Neural progenitor cell (in vitro differentiated cells): ENCODE measurements around the gene PTPRK. TPM values are rescaled to one million over a fixed set of nuclear protein-coding genes. Genes with fewer than 3 reads are reported as not detected.

Experiments
- DNase-seq: peaks from one replicate; pipeline ENCODE4 v3.0.0-alpha.2; 2016; ENCODE audit warnings: low spot score
- H2AFZ ChIP-seq: fragments of 200-600 bp; sonication (generic); replicated peaks from 2 replicates; pipeline ENCODE4 v1.6.1; 2016; ENCODE audit warnings: antibody characterized with exemption
- H3F3A ChIP-seq: fragments of 200-600 bp; sonication (generic); 2 replicates; pipeline ENCODE4 v1.6.1; 2016; ENCODE audit warnings: antibody characterized with exemption, low read depth
- H3K27ac ChIP-seq: fragments of 200-600 bp; sonication (generic); 2 replicates; pipeline ENCODE4 v1.5.1; 2016; ENCODE audit warnings: mild to moderate bottlenecking
- H3K27me3 ChIP-seq: fragments of 200-600 bp; sonication (generic); 2 replicates; pipeline ENCODE4 v1.6.1; 2016; ENCODE audit warnings: mild to moderate bottlenecking, moderate library complexity
- H3K36me3 ChIP-seq: fragments of 200-600 bp; sonication (generic); 2 replicates; pipeline ENCODE4 v1.5.1; 2016
- H3K4me1 ChIP-seq: fragments of 200-600 bp; sonication (generic); 2 replicates; pipeline ENCODE4 v1.6.1; 2016; ENCODE audit warnings: mixed run types
- H3K4me2 ChIP-seq: fragments of 200-600 bp; sonication (generic); 2 replicates; pipeline ENCODE4 v1.6.1; 2016
- H3K4me3 ChIP-seq: fragments of 200-600 bp; sonication (generic); 2 replicates; pipeline ENCODE4 v1.5.1; 2016
- H3K79me2 ChIP-seq: fragments of 200-600 bp; sonication (generic); 2 replicates; pipeline ENCODE4 v1.6.1; 2016; ENCODE audit warnings: low read depth
- H3K9ac ChIP-seq: fragments of 200-600 bp; sonication (generic); 2 replicates; pipeline ENCODE4 v1.6.1; 2016
- H3K9me3 ChIP-seq: fragments of 200-600 bp; sonication (generic); 2 replicates; pipeline ENCODE4 v1.5.1; 2016; ENCODE audit warnings: low read depth
- H4K20me1 ChIP-seq: fragments of 200-600 bp; sonication (generic); 2 replicates; pipeline ENCODE4 v1.6.1; 2016; ENCODE audit warnings: low read depth
- H3K27ac Mint-ChIP-seq: 3 replicates; pipeline ENCODE4 v1.8.0; 2021; ENCODE audit warnings: mixed read lengths
- H3K27me3 Mint-ChIP-seq: 2 replicates; pipeline ENCODE4 v1.8.0; 2022; ENCODE audit warnings: low read depth, mild to moderate bottlenecking, inconsistent platforms, moderate library complexity, mixed read lengths; ENCODE audit not compliant: insufficient read depth
- H3K36me3 Mint-ChIP-seq: 3 replicates; pipeline ENCODE4 v1.8.0; 2021; ENCODE audit warnings: mixed read lengths
- H3K4me1 Mint-ChIP-seq: 3 replicates; pipeline ENCODE4 v1.8.0; 2021; ENCODE audit warnings: mixed read lengths
- H3K4me3 Mint-ChIP-seq: 3 replicates; pipeline ENCODE4 v1.8.0; 2021; ENCODE audit warnings: mild to moderate bottlenecking, moderate library complexity, mixed read lengths
- H3K9me3 Mint-ChIP-seq: 3 replicates; pipeline ENCODE4 v1.8.0; 2020; ENCODE audit warnings: mixed read lengths
- CTCF ChIP-seq: fragments of 200-600 bp; sonication (generic); IDR thresholded peaks from 2 replicates; pipeline ENCODE4 v1.5.1; 2017; ENCODE audit warnings: antibody characterized with exemption, mild to moderate bottlenecking
- EZH2 ChIP-seq: fragments of 200-600 bp; sonication (generic); IDR thresholded peaks from 2 replicates; pipeline ENCODE4 v1.6.1; 2017; ENCODE audit warnings: antibody characterized with exemption, mild to moderate bottlenecking, moderate library complexity
- EZH2phosphoT487 ChIP-seq: fragments of 200-600 bp; sonication (generic); IDR thresholded peaks from 2 replicates; pipeline ENCODE4 v1.6.1; 2017; ENCODE audit warnings: antibody characterized with exemption
- total RNA-seq: library from RNA; depleted of rRNA; stranded (reverse); fragments of >200 nt; gene quantifications from 2 replicates; pipeline ENCODE4 v1.2.3, GENCODE V29; 2015; ENCODE audit warnings: low replicate concordance

PTPRK gene
- total RNA-seq, 1 donor from 2014 or later: 35.0 TPM

GRCh38 chr6:128036808-128037570, 483.4 kb downstream of the PTPRK start:
- no peak overlapping the region for H3K27ac ChIP-seq
- H3K9ac ChIP-seq: no peak overlapping the region
- Mint-ChIP-seq H3K9me3 (no peaks in the 10 kb centered on the region), H3K27me3 (no peaks in the 10 kb centered on the region), H3K27ac (no peak overlapping the region), H3K4me1 (no peaks in the 10 kb centered on the region), H3K36me3 (peaks cover 2% of the 10 kb centered on the region), H3K4me3 (no peak overlapping the region)
- H3K27me3 ChIP-seq: no peaks in the 10 kb centered on the region
- H3K9me3 ChIP-seq: no peaks in the 10 kb centered on the region
- no peaks in the 10 kb centered on the region for H3K36me3 ChIP-seq
- DNase-seq: no peak
- no peak overlapping the region for H2AFZ ChIP-seq
- H3K4me3 ChIP-seq: no peak overlapping the region
- H4K20me1 ChIP-seq: no peaks in the 10 kb centered on the region
- no peaks in the 10 kb centered on the region for H3K79me2 ChIP-seq
- TF ChIP-seq EZH2 (no peak), CTCF (no peak), EZH2phosphoT487 (no peak)
- no peak overlapping the region for H3K4me2 ChIP-seq
- no peaks in the 10 kb centered on the region for H3F3A ChIP-seq
- no peaks in the 10 kb centered on the region for H3K4me1 ChIP-seq

- H3K9me3 Mint-ChIP-seq: no peaks in the 10 kb centered on the region
- no peak for DNase-seq
- no peak overlapping the region for H3K27ac Mint-ChIP-seq
- Histone ChIP-seq H4K20me1 (no peaks in the 10 kb centered on the region), H3K4me2 (no peak overlapping the region), H3K27me3 (no peaks in the 10 kb centered on the region), H3K4me3 (no peak overlapping the region), H3K27ac (no peak overlapping the region), H3K79me2 (no peaks in the 10 kb centered on the region), H2AFZ (no peak overlapping the region), H3K9ac (no peak overlapping the region), H3F3A (no peaks in the 10 kb centered on the region), H3K4me1 (no peaks in the 10 kb centered on the region), H3K9me3 (no peaks in the 10 kb centered on the region), H3K36me3 (no peaks in the 10 kb centered on the region)
- peaks cover 8% of the 10 kb centered on the region for H3K4me1 Mint-ChIP-seq
- TF ChIP-seq EZH2phosphoT487 (no peak), EZH2 (no peak), CTCF (no peak)
- no peak overlapping the region for H3K4me3 Mint-ChIP-seq
- peaks cover 2% of the 10 kb centered on the region for H3K36me3 Mint-ChIP-seq
- no peaks in the 10 kb centered on the region for H3K27me3 Mint-ChIP-seq
Observed at GRCh38 chr6:128033156-128033555, 487.2 kb downstream of the PTPRK start.

GRCh38 chr6:128032042-128032441, 488.4 kb downstream of the PTPRK start:
- no peak for DNase-seq
- no peak overlapping the region for H2AFZ ChIP-seq
- no peaks in the 10 kb centered on the region for H3K36me3 ChIP-seq
- no peaks in the 10 kb centered on the region for H3K9me3 ChIP-seq
- H3K4me3 Mint-ChIP-seq: no peak overlapping the region
- H3K4me1 ChIP-seq: no peaks in the 10 kb centered on the region
- no peaks in the 10 kb centered on the region for H3K27me3 ChIP-seq
- TF ChIP-seq CTCF: no peak
- no peak for TF ChIP-seq EZH2phosphoT487
- no peak for TF ChIP-seq EZH2
- H3K36me3 Mint-ChIP-seq: peaks cover 2% of the 10 kb centered on the region
- H3K4me2 ChIP-seq: no peak overlapping the region
- no peak overlapping the region for H3K27ac Mint-ChIP-seq
- H3K9ac ChIP-seq: no peak overlapping the region
- no peaks in the 10 kb centered on the region for H4K20me1 ChIP-seq
- H3K4me1 Mint-ChIP-seq: peaks cover 8% of the 10 kb centered on the region
- no peaks in the 10 kb centered on the region for H3K27me3 Mint-ChIP-seq
- no peak overlapping the region for H3K27ac ChIP-seq
- H3K9me3 Mint-ChIP-seq: no peaks in the 10 kb centered on the region
- H3K79me2 ChIP-seq: no peaks in the 10 kb centered on the region
- H3K4me3 ChIP-seq: no peak overlapping the region
- no peaks in the 10 kb centered on the region for H3F3A ChIP-seq
